Measurements from ENCODE around the gene TFR2. TPM values are rescaled to one million over a fixed set of nuclear protein-coding genes. Genes with fewer than 3 reads are reported as not detected.

TFR2 gene
- total RNA-seq, 4 donors from 2014 or later = 0.38 to 1.1 (median 0.84) TPM

- Histone ChIP-seq H3K9me3 (no peaks in the 10 kb centered on the region), H3K27me3 (no peaks in the 10 kb centered on the region), H3K4me1 (peaks cover 18 to 56% (median 23%) of the 10 kb centered on the region in 3 donors), H3K4me3 (peak overlapping the region; percentile 70 to 99 (median 98)), H3K36me3 (peaks cover 24 to 40% (median 33%) of the 10 kb centered on the region in 3 donors), H3K27ac (peak overlapping the region; percentile 96 to 100 (median 99))
- no peak for DNase-seq
- intact Hi-C loops (cut with DNase I) = no loop called here
- no CpG with 5 or more reads among the region's 46 CpGs for WGBS, 2 donors
- TF ChIP-seq POLR2A (IDR thresholded peaks at IDR 0.05) = no peak
- no peak for TF ChIP-seq CTCF (IDR thresholded peaks at IDR 0.05)
These were observed 33.7 kb upstream of the TFR2 start for GRCh38 chr7:100675105-100675451.

GRCh38 chr7:100674411-100675104 is 33.2 kb upstream of the TFR2 start:
- H3K36me3 ChIP-seq = peaks cover 24 to 35% (median 32%) of the 10 kb centered on the region in 3 donors
- intact Hi-C loops (cut with DNase I) = no loop called here
- no peaks in the 10 kb centered on the region for H3K27me3 ChIP-seq
- TF ChIP-seq POLR2A (IDR thresholded peaks at IDR 0.05) (no peak), CTCF (IDR thresholded peaks at IDR 0.05) (no peak)
- peak overlapping the region; percentile 70 to 99 (median 98) for H3K4me3 ChIP-seq
- H3K4me1 ChIP-seq = peaks cover 13 to 51% (median 18%) of the 10 kb centered on the region in 3 donors
- 0% methylated on average over 8 of the region's 43 CpGs; no CpG with 5 or more reads in 1 of the 2 donors for WGBS, 2 donors
- H3K9me3 ChIP-seq = no peaks in the 10 kb centered on the region
- H3K27ac ChIP-seq = peak overlapping the region; percentile 96 to 100 (median 99)
- no peak for DNase-seq

- Histone ChIP-seq H3K9me3 (no peaks in the 10 kb centered on the region), H3K27me3 (no peaks in the 10 kb centered on the region), H3K36me3 (peaks cover 20 to 29% (median 26%) of the 10 kb centered on the region in 3 donors), H3K4me3 (peak overlapping the region; percentile 70 to 99 (median 98)), H3K4me1 (peaks cover 9 to 45% (median 12%) of the 10 kb centered on the region in 3 donors), H3K27ac (peak overlapping the region; percentile 96 to 100 (median 99))
- DNase-seq = no peak
- no peak for TF ChIP-seq CTCF (IDR thresholded peaks at IDR 0.05)
- TF ChIP-seq POLR2A (IDR thresholded peaks at IDR 0.05) = peak in 1 of 4 donors; percentile 3
- WGBS, 2 donors = 0% methylated on average over 2 to 14 of the region's 34 CpGs
- intact Hi-C loops (cut with DNase I) = no loop called here
These were observed 32.6 kb upstream of the TFR2 start for GRCh38 chr7:100673942-100674410.

GRCh38 chr7:100673302-100673941 is 32.1 kb upstream of the TFR2 start, which contains the start of gene GNB2:
Gene GNB2 (plus strand): TSS chr7:100673740. CDS start chr7:100676266, 2,526 bp downstream.
- no peaks in the 10 kb centered on the region for H3K9me3 ChIP-seq
- DNase-seq = peak; percentile 92
- intact Hi-C loops (cut with DNase I) = no loop called here
- H3K27me3 ChIP-seq = no peaks in the 10 kb centered on the region
- peaks cover 9 to 40% (median 12%) of the 10 kb centered on the region in 3 donors for H3K4me1 ChIP-seq
- H3K36me3 ChIP-seq = peaks cover 14 to 23% (median 20%) of the 10 kb centered on the region in 3 donors
- peak in 3 of 4 donors; percentile 72 to 86 (median 75) for TF ChIP-seq POLR2A (IDR thresholded peaks at IDR 0.05)
- TF ChIP-seq CTCF (IDR thresholded peaks at IDR 0.05) = peak in 2 of 6 experiments; percentile 6 to 12
- H3K27ac ChIP-seq = peak within 1 kb of the TSS; percentile 96 to 100 (median 99)
- H3K4me3 ChIP-seq = peak within 1 kb of the TSS; percentile 70 to 99 (median 98)
- no CpG with 5 or more reads among the region's 65 CpGs for WGBS, 2 donors

Data from esophagus squamous epithelium (tissue), 5 donors.